ENCODE results near the gene RASSF7.
"Not testable (repeated sequence)": the region's sequence is repeated elsewhere in the genome, so short reads cannot be mapped to it uniquely, and the experiment has no call there.

The RASSF7 gene, protein sequence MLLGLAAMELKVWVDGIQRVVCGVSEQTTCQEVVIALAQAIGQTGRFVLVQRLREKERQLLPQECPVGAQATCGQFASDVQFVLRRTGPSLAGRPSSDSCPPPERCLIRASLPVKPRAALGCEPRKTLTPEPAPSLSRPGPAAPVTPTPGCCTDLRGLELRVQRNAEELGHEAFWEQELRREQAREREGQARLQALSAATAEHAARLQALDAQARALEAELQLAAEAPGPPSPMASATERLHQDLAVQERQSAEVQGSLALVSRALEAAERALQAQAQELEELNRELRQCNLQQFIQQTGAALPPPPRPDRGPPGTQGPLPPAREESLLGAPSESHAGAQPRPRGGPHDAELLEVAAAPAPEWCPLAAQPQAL

DNA sequence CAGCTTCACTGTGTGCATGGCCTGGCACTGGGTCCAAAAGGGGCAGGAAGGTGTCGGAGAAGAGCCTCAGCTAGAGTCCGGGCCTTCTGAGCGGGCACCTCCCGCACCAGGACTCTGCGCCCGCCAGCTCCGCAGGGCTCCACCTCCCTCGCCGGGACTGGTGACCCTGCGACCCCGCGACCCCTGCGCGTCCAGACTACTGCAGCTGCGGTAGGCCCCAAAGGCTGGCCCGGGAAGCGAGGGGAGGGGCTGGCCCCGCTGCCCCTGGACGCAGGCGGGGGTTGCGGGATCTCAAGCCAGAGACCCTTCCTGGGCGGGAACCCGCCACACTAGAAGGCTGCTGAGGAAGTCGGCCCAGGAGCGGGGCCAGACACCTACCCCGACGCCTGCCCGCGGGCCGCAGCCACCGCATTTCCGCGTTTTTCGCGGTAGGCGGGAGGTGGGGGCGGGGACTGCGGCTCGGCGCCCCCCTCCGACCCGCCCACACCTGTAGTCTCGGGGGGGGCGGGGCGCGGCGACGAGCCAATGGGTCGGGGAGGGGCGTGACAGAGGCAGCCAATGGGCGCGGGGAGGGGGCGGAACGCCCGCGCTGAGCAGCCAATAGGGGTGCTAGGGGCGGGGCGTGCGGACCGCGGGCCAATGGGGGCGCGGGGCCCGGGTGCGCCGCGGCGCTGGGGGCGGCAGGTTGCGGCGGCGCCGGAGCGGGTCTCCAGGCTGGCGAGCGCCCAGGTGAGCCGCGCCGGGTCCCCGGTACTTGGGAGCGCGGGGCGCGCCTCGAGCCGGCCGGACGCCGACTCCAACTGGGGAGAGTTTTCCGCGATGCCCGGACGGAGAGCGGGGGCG, at the start of gene RASSF7, which contains the start of gene LMNTD2:
Gene RASSF7 (plus strand): TSS at position 666 of the 843 bp plus-strand sequence. CDS start 799 bp downstream, outside the sequence.
Gene LMNTD2 (minus strand): TSS at position 434 of the 843 bp plus-strand sequence. CDS start 22 bp downstream, at position 412.
- peak; percentile 31 to 86 (median 72) for DNase-seq

- DNase-seq = no peak
Measured at GRCh38 chr11:512761-513595, 47.8 kb upstream of the RASSF7 start.

DNA sequence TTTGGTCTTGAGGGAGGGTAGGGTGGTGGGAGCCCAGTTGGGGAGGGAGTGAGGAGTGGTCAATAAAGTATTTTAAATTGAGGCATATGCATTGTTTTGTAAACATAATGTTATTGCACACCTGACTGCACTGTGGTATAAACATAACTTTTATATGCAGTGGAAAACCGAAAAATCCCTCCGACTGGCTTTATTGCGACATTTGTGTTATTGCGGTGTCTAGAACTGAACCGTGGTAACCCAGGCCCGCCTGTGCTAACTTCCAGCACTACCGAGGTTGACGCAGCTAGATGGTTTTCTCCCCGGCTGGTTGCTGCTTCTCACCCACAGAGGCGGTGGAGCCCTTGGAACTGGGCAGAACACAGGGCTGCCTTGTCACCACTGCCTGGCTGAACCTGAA, 46.2 kb upstream of the RASSF7 start:
- DNase-seq = no peak

DNA sequence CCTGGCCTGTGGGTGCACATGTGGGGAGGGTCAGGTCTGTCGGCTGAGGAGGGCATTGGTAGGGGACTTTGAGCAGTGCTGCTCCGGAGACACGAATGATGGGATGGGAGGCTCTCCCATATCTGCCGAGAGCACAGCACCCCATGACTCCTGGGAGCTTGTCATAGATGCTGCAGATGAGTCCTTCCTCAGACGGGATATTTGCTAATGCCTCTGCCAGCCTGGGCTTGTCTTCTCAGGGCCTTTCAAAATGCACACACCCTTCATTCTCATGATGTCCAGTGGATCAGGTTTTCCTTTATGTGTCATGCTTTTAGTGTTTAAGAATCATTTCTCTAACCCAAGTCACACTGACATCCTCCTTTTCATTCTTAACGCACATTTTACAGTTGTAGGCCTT, 45.6 kb upstream of the RASSF7 start:
- DNase-seq = no peak

- no peak for DNase-seq
Measured at GRCh38 chr11:516400-516799, 44.4 kb upstream of the RASSF7 start.

- DNase-seq = not testable (repeated sequence)
Measured at GRCh38 chr11:516918-517685, 43.7 kb upstream of the RASSF7 start.

DNA sequence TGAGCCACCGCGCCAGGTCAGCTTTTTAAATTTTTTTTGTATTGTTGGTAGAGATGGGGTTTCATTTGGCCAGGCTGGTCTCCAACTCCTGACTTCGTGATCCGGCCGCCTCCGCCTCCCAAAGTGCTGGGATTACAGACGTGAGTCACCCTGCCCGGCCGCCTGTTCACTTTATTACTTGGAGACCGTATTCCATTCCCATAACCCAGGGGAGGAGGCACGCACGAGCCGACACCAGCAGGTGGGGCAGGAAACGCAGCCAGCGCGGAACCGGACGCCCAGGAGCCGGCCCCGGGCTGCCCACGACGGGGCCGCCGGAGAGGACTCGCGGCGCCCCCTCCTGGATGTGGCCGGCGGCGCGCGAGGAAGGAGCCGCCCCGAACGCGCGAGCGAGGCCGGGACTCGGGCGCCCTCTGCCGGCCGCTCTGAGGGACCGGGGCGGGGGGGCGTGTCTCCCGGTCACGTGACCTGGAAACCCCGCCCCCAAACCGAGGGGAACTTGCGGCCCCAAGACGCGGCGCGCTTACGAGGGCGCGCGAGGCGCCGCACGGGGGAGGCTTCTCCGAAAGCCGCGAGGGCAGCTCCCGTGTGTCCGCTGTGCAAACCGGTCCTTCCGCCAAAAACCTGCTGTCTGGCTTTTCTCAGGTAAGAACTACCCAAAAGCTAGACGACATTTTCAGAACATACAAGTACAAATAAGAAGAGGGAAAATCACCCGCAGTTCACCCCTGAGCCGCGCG, 42.1 kb upstream of the RASSF7 start:
- no peak for DNase-seq

DNA sequence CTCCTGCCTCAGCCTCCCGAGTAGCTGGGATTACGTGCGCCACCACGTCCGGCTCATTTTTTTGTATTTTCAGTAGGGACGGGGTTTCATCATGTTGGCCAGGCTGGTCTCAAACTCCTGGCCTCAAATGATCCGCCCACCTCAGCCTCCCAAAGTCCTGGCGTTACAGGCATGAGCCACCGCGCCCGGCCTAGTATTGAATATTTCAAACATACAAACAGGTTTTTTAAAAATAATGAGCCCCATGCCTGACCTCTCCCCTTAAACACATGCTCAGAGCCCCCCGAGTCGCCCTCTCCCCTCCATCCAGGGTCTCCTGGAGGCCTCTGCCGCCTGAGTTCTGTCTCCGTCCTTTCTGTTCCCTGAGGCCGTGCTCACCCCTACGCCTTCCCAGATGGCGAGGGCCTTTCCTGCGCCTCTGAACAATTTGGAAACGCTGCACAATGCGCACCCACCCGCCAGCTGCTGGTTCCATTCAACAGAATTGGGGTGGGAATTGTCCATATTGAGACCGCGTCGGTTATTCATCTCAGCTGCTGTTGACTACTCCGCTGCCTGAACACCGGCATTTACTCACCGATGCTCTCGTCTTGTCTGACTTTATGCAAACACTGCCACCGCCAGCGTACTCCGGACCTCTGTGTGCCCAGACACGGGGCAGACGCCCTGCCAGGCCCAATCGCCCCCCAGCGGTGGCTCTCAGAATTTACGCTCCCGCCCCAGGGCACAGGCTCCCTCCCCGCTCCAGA, 40.2 kb upstream of the RASSF7 start:
- no peak for DNase-seq

DNA sequence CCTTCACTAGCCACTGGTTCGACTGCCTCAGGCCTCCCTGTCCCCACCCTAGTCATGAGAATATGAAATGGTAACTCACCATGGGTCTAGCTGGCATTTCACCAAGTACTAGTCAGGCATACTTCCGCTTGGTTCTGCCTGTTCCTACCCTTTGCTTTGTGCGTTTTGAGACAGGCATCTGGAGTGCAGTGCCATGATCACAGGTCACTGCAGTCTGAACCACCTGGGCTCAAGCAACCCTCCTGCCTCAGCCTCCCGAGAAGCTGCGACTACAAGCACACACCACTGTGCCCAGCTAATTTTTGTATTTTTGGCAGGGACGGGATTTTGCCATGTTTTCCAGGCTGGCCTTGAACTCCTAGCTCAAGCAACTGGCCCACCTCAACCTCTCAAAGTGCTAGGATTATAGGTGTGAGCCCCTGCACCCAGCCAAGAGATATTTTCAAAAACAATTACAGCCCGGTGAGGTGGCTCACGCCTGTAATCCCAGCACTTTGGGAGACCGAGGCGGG, 39.5 kb upstream of the RASSF7 start:
- DNase-seq = no peak

DNA sequence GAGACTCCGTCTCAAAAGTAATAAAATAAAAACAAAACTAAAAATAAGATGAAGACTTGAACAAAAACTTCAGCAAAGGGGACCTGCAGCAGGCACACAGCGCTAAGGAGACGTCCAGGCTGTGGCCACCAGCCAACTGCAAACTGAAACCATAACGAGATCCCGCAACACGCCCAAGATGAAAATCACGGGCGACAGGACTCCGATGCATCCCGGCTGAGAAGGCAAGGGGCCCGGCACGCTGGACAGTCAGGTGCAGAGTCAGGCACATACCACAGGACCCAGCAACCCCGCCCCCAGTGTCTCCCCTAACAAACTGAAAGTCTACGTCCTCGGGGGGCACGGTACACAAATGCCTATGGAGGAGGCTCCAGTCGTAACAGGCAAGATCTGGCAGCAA, 34.6 kb upstream of the RASSF7 start:
- DNase-seq = no peak

DNA sequence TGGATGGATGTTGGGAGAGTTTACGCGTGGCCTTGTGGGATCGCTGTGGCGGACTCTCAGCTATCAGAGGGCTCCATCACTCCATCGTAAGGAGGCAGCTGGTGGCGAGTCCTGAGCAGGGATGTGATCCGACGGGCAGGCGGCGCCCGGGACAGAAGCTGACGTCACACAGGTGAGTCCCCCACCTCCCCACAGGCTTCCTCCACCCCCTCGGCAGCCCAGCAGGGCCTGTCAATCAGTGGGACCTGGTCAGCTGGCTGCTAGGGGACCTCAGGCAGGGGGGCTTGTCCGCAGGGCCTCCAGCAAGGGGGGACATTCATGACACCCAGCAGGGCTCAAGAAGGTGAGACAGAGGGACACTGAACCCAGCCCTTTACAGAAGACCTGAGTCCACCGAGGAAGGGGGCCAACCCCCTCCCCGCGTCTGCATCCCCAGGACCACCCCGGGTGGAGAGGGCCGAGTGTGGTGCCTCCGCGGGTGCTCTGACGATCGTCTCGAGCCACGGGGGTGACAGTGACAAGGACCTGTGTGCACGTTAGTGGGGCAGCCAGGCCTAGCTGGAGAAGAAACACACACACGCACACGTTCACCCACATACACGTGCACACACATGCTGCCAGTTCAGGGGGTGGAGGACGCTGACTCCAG, 32.5 kb upstream of the RASSF7 start:
- no peak for DNase-seq

GRCh38 chr11:528815-529727, 31.7 kb upstream of the RASSF7 start:
- DNase-seq = no peak

GRCh38 chr11:529728-530411, 30.9 kb upstream of the RASSF7 start:
- DNase-seq = no peak

DNA sequence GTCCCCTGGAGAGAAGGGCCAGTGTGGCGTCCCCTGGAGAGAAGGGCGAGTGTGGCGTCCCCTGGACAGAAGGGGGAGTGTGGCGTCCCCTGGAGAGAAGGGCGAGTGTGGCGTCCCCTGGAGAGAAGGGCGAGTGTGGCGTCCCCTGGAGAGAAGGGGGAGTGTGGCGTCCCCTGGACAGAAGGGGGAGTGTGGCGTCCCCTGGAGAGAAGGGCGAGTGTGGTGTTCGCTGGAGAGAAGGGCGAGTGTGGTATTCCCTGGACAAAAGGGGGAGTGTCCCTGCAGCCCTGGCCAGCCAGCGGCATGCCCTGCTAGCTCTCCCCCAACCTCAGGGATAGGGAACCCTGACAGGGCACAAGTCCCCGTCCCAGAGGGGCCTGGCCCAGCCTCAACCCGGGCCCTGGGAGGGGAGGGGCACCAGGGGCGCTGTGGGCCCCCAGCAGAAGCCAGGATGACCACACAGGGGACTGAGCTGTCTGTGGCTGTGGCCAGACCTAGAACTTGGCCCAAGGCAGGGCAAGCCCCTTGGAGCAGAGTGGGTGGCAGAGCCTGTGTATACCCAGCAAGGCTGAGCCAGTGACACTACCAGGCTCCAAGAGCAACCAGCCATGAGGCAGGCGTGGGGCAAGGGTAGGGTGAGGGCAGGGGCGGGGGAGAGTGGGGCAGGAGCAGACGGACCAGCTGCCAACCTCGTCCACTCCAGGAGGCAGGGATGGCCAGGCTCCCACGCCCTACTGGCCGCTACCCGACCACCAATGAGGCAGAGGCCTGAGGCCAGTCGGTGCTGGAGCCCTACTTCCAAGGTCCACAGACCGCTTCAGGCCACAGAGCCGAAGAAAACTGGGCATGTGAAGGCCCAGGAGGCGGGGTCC, 29.6 kb upstream of the RASSF7 start:
- DNase-seq = no peak

DNA sequence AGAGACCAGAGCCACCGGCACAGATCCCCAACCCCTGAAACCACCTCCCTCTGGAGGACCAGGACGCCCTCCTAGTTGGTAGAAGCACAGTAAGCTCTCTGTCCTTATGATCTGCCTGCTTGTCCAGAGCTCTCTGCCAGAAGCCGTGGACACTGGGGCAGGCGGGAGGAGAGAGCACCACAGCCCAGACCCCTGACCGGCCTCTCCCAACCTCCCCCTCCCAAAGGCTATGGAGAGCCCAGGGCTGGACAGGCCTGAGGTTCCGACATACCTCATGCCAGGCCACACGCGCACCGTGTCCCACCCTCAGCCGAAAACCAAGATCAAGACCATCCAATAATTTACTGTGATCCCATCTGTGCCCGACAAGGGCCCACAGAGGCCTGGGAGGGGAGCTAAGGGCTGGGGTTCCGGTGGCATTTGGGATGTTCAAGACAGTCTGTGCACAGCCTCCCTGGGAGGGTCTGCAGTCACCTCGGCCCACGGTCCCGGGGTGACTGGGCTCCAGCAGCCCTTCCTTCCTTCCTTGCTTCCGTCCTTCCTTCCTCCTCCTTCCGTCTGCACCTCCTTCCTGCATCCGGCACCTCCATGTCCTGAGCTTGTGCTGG, 28.7 kb upstream of the RASSF7 start:
- DNase-seq = no peak

- no peak for DNase-seq
Measured at GRCh38 chr11:532527-532985, 28.2 kb upstream of the RASSF7 start.
